ENCODE data around the gene TLE2.
"Not testable (repeated sequence)": the region's sequence is repeated elsewhere in the genome, so short reads cannot be mapped to it uniquely, and the experiment has no call there.

TLE2 gene

GRCh38 chr19:3055741-3056416 lies 26.8 kb upstream of the TLE2 start:
- no peak for DNase-seq

- no peak for DNase-seq
Measured at GRCh38 chr19:3054972-3055740, 26.1 kb upstream of the TLE2 start.

GRCh38 chr19:3054265-3054971 lies 25.3 kb upstream of the TLE2 start:
- no peak for DNase-seq

- no peak for DNase-seq
Measured at GRCh38 chr19:3053780-3054179, 24.7 kb upstream of the TLE2 start.

GRCh38 chr19:3053218-3053621 lies 24.1 kb upstream of the TLE2 start:
- DNase-seq, result no peak

- not testable (repeated sequence) for DNase-seq
Measured at GRCh38 chr19:3050016-3050415, 20.9 kb upstream of the TLE2 start.

- no peak for DNase-seq
Measured at GRCh38 chr19:3049089-3049488, 20.0 kb upstream of the TLE2 start.

- no peak for DNase-seq
Measured at GRCh38 chr19:3048190-3048533, 19.1 kb upstream of the TLE2 start.

GRCh38 chr19:3047496-3048189 lies 18.6 kb upstream of the TLE2 start:
- DNase-seq, result peak; percentile 54

GRCh38 chr19:3046698-3047495 lies 17.8 kb upstream of the TLE2 start:
- DNase-seq, result no peak

- DNase-seq, result no peak
Measured at GRCh38 chr19:3045885-3046697, 17.0 kb upstream of the TLE2 start.

GRCh38 chr19:3045191-3045590 lies 16.1 kb upstream of the TLE2 start:
- no peak for DNase-seq

- no peak for DNase-seq
Measured at GRCh38 chr19:3042621-3043267, 13.7 kb upstream of the TLE2 start.

GRCh38 chr19:3041761-3042620 lies 12.9 kb upstream of the TLE2 start:
- DNase-seq, result no peak

GRCh38 chr19:3041327-3041726 lies 12.2 kb upstream of the TLE2 start:
- no peak for DNase-seq

- DNase-seq, result no peak
Measured at GRCh38 chr19:3039641-3040077, 10.6 kb upstream of the TLE2 start.

GRCh38 chr19:3039125-3039524 lies 10.0 kb upstream of the TLE2 start:
- no peak for DNase-seq

- no peak for DNase-seq
Measured at GRCh38 chr19:3038214-3038613, 9.1 kb upstream of the TLE2 start.

- DNase-seq, result not testable (repeated sequence)
Measured at GRCh38 chr19:3036977-3037544, 8.0 kb upstream of the TLE2 start.
